Fibroblast of lung (primary cell): ENCODE measurements around the gene ABR. TPM values are rescaled to one million over a fixed set of nuclear protein-coding genes. Genes with fewer than 3 reads are reported as not detected.

Source experiments
- DNase-seq, 2 donors: peaks; one replicate each; pipeline versions ENCODE4 v3.0.0 to v3.0.0-alpha.2; 2010; ENCODE audit warnings: low read depth in 2 of 2
- H2AFZ ChIP-seq: 2 replicates; pipeline ENCODE4 v1.5.1; 2012; ENCODE audit warnings: low read length, control low read depth, inconsistent platforms
- H3K27ac ChIP-seq: 2 replicates; pipeline ENCODE4 v1.5.1; 2011; ENCODE audit warnings: low read length, control low read depth; ENCODE audit not compliant: insufficient read depth
- H3K27me3 ChIP-seq: 2 replicates; pipeline ENCODE4 v1.5.1; 2011; ENCODE audit warnings: mild to moderate bottlenecking, low read length; ENCODE audit not compliant: control insufficient read depth, insufficient read depth
- H3K36me3 ChIP-seq: 2 replicates; pipeline ENCODE4 v1.5.1; 2011; ENCODE audit warnings: low read length; ENCODE audit not compliant: control insufficient read depth, insufficient read depth
- H3K4me1 ChIP-seq: 2 replicates; pipeline ENCODE4 v1.5.1; 2011; ENCODE audit warnings: low read length; ENCODE audit not compliant: control insufficient read depth, insufficient read depth; ENCODE audit errors: extremely low read depth
- H3K4me2 ChIP-seq: 2 replicates; pipeline ENCODE4 v1.5.1; 2011; ENCODE audit warnings: low read length, control low read depth; ENCODE audit not compliant: insufficient read depth; ENCODE audit errors: extremely low read depth
- H3K4me3 ChIP-seq, 4 experiments: fragments of 200-600 bp in 1 of 4; sonication (generic) in 1 of 4; replicated peaks in 1 of 4; 2 replicates each; pipeline ENCODE4 v1.5.1; 2011 to 2016; ENCODE audit warnings: low read length in 4 of 4, low read depth in 3 of 4, mild to moderate bottlenecking in 3 of 4, control low read depth in 2 of 4, inconsistent platforms in 1 of 4, mixed read lengths in 1 of 4; ENCODE audit not compliant: insufficient read depth in 1 of 4; ENCODE audit errors: control extremely low read depth in 1 of 4
- H3K79me2 ChIP-seq: 2 replicates; pipeline ENCODE4 v1.5.1; 2012; ENCODE audit warnings: mild to moderate bottlenecking, low read length, inconsistent platforms; ENCODE audit not compliant: control insufficient read depth, insufficient read depth
- H3K9ac ChIP-seq: 2 replicates; pipeline ENCODE4 v1.5.1; 2011; ENCODE audit warnings: mild to moderate bottlenecking, low read length, control low read depth; ENCODE audit not compliant: insufficient read depth
- H3K9me3 ChIP-seq: 2 replicates; pipeline ENCODE4 v1.5.1; 2012; ENCODE audit warnings: low read depth, low read length; ENCODE audit not compliant: control insufficient read depth, insufficient read depth
- H4K20me1 ChIP-seq: 2 replicates; pipeline ENCODE4 v1.5.1; 2011; ENCODE audit warnings: low read length; ENCODE audit not compliant: control insufficient read depth, insufficient read depth; ENCODE audit errors: extremely low read depth
- EZH2 ChIP-seq: IDR thresholded peaks from 2 replicates; pipeline ENCODE4 v1.5.1; 2012; ENCODE audit warnings: low read length, control low read depth, mild to moderate bottlenecking; ENCODE audit errors: missing control alignments
- polyA plus RNA-seq, 2 donors: library from polyadenylated mRNA; depleted of rRNA in 1 of 2; stranded (reverse) in 1 of 2; unstranded in 1 of 2; fragments of >200 nt; gene quantifications; 2 replicates each; pipeline ENCODE4 v1.2.1, GENCODE V29; 2011 to 2012; ENCODE audit warnings: missing spikeins in 1 of 2
- total RNA-seq: library from RNA; depleted of rRNA; stranded (reverse); fragments of >200 nt; gene quantifications from 2 replicates; pipeline ENCODE4 v1.2.1, GENCODE V29; 2014
- TF ChIP-seq, protein P1 (sequence below), 2 donors: IDR thresholded peaks in 1 of 2; conservative IDR thresholded peaks in 1 of 2; 1 replicate in 1 of 2; 2 replicates in 1 of 2; pipeline ENCODE4 v1.5.1; 2011 to 2012; ENCODE audit warnings: low read length in 2 of 2, control low read depth in 1 of 2, inconsistent platforms in 1 of 2, low read depth in 1 of 2, mild to moderate bottlenecking in 1 of 2

Gene ABR
- total and polyA plus RNA-seq, 2 donors (not counting 1 experiment from before 2014, with no cell fraction given), result 43.7 to 84.7 TPM

DNA sequence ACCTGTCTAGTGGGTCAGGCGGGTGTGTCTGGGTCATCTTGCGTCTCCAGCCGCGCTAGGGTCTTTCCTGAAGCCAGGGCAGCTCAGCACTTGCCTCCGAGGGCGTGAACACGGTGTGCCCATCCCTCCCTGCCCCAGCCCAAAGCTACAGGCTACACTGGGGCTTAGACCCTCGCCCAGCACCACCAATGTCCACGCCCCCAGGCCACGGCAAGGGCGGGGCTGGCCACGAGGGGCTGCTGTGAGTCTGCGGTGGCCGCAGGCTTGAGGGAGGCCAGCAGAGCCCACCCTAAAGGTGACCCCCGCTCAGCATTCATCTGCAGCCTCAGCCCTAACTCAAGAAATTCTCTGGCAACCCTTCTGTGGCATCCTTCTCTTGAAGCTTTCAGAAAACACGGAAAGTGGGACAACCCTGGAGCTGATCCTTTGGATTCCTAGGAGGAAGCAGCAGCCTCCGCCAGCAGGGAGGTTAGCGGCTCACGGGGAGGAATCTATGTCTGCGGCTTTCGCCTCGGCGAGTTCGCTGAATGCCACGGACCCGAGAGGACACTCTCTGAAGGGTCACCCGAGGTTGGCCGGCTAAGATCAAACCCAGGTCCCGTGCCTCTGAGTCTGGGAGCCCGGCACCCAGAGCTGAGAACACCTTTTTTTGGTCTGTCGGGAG lies 141.2 kb downstream of the ABR start:
- no peaks in the 10 kb centered on the region for H3K79me2 ChIP-seq
- DNase-seq, result no peak
- peaks cover 9% of the 10 kb centered on the region for H3K36me3 ChIP-seq
- H3K9ac ChIP-seq, result no peak overlapping the region
- H3K4me2 ChIP-seq, result no peak overlapping the region
- no peak overlapping the region for H2AFZ ChIP-seq
- peaks cover 2% of the 10 kb centered on the region for H3K4me1 ChIP-seq
- H3K9me3 ChIP-seq, result no peaks in the 10 kb centered on the region
- H3K27me3 ChIP-seq, result no peaks in the 10 kb centered on the region
- no peak overlapping the region for H3K27ac ChIP-seq
- TF ChIP-seq, protein P1, sequence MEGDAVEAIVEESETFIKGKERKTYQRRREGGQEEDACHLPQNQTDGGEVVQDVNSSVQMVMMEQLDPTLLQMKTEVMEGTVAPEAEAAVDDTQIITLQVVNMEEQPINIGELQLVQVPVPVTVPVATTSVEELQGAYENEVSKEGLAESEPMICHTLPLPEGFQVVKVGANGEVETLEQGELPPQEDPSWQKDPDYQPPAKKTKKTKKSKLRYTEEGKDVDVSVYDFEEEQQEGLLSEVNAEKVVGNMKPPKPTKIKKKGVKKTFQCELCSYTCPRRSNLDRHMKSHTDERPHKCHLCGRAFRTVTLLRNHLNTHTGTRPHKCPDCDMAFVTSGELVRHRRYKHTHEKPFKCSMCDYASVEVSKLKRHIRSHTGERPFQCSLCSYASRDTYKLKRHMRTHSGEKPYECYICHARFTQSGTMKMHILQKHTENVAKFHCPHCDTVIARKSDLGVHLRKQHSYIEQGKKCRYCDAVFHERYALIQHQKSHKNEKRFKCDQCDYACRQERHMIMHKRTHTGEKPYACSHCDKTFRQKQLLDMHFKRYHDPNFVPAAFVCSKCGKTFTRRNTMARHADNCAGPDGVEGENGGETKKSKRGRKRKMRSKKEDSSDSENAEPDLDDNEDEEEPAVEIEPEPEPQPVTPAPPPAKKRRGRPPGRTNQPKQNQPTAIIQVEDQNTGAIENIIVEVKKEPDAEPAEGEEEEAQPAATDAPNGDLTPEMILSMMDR (conservative IDR thresholded peaks at IDR 0.05 in 1 of 2, IDR thresholded peaks at IDR 0.05 in 1 of 2; ENCODE audit: low read depth in 1 of 2, low read length in 2 of 2), result no peak
- TF ChIP-seq EZH2, result no peak
- no peak overlapping the region for H3K4me3 ChIP-seq
- no peaks in the 10 kb centered on the region for H4K20me1 ChIP-seq

DNA sequence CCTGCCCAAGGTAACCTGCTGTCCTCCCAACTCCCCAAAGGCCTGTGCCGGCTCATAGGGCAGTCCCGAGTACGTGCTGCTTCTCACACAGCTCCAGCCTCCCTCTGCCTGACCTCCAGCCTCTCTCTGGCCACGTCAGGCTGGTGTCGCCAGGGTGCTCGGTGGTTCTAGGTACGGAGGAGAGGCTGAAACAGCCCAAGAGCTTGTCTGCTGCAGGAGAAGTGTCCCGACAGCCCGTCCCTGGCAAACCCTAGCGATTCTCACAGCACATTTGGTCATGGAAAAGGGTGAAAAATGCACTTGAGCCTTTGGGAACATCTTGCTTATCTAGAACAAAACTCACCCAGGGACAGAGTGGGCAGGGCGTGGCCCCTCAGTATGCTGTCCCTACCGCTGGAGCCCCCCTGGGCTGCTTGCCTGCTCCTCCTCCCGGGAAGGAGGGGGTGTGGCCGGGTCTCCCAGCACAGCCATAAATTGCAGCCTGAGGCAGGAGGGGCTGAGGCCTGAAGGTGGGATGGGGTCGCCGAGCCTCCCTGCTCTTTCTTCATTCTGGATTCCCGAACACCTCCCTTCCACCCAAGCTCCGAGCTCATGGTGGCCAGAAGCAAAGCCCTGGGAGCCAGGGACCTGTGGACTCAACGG lies 142.4 kb downstream of the ABR start:
- no peak overlapping the region for H2AFZ ChIP-seq
- no peaks in the 10 kb centered on the region for H3K4me1 ChIP-seq
- H3K9ac ChIP-seq, result no peak overlapping the region
- H3K9me3 ChIP-seq, result no peaks in the 10 kb centered on the region
- H3K36me3 ChIP-seq, result peaks cover 7% of the 10 kb centered on the region
- no peak overlapping the region for H3K4me3 ChIP-seq
- H3K27ac ChIP-seq, result no peak overlapping the region
- TF ChIP-seq EZH2, result no peak
- TF ChIP-seq, protein P1 (conservative IDR thresholded peaks at IDR 0.05 in 1 of 2, IDR thresholded peaks at IDR 0.05 in 1 of 2; ENCODE audit: low read depth in 1 of 2, low read length in 2 of 2), result no peak
- no peaks in the 10 kb centered on the region for H3K79me2 ChIP-seq
- H3K27me3 ChIP-seq, result no peaks in the 10 kb centered on the region
- no peak for DNase-seq
- no peaks in the 10 kb centered on the region for H4K20me1 ChIP-seq
- H3K4me2 ChIP-seq, result no peak overlapping the region

DNA sequence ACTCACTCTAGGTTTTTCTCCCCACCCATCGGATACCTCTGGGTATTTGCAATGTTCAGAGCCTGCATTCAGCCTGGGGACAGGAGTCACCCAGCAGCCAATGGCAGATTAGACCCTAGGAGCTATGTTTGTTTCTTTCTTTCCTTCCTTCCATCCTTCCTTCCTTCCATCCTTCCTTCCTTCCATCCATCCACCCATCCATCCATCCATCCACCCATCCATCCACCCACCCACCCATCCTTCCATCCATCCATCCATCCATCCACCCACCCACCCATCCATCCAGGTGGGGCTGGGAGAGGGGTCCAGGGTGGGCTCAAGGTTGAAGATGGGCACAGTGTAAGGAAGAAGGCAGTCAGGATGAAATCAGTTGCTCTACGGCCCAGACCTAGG lies 142.9 kb downstream of the ABR start:
- Histone ChIP-seq H3K4me1 (no peaks in the 10 kb centered on the region), H4K20me1 (no peaks in the 10 kb centered on the region), H3K27ac (no peak overlapping the region), H3K36me3 (peaks cover 6% of the 10 kb centered on the region), H2AFZ (no peak overlapping the region), H3K9ac (no peak overlapping the region), H3K27me3 (no peaks in the 10 kb centered on the region), H3K4me3 (no peak overlapping the region), H3K79me2 (no peaks in the 10 kb centered on the region), H3K4me2 (no peak overlapping the region), H3K9me3 (no peaks in the 10 kb centered on the region)
- TF ChIP-seq, protein P1 (conservative IDR thresholded peaks at IDR 0.05 in 1 of 2, IDR thresholded peaks at IDR 0.05 in 1 of 2; ENCODE audit: low read depth in 1 of 2, low read length in 2 of 2), result no peak
- TF ChIP-seq EZH2, result no peak
- DNase-seq, result no peak
